ENCODE measurements around the gene PAX1.

The PAX1 gene

GRCh38 chr20:21705575-21706260, at the start of gene PAX1:
TSS of gene PAX1 (plus strand) at chr20:21705664. CDS start at chr20:21705713, 49 bp downstream.
- no peak for DNase-seq

- DNase-seq, result no peak
These were observed 49.0 kb upstream of the PAX1 start for GRCh38 chr20:21656308-21657067.

- DNase-seq, result no peak
These were observed 43.9 kb upstream of the PAX1 start for GRCh38 chr20:21661488-21662055.

GRCh38 chr20:21663465-21663864, 42.0 kb upstream of the PAX1 start:
- no peak for DNase-seq

- DNase-seq, result no peak
These were observed 39.6 kb upstream of the PAX1 start for GRCh38 chr20:21665687-21666446.

- DNase-seq, result no peak
These were observed 35.3 kb upstream of the PAX1 start for GRCh38 chr20:21670126-21670525.

GRCh38 chr20:21670981-21671380, 34.5 kb upstream of the PAX1 start:
- DNase-seq, result no peak

- no peak for DNase-seq
These were observed 28.2 kb upstream of the PAX1 start for GRCh38 chr20:21677261-21677660.

- no peak for DNase-seq
These were observed 27.7 kb upstream of the PAX1 start for GRCh38 chr20:21677781-21678180.

GRCh38 chr20:21681234-21681921, 24.1 kb upstream of the PAX1 start:
- no peak for DNase-seq

GRCh38 chr20:21681922-21682318, 23.5 kb upstream of the PAX1 start:
- no peak for DNase-seq

GRCh38 chr20:21682521-21682954, 22.9 kb upstream of the PAX1 start:
- no peak for DNase-seq

GRCh38 chr20:21684671-21685070, 20.8 kb upstream of the PAX1 start:
- DNase-seq, result no peak

- DNase-seq, result no peak
These were observed 19.5 kb upstream of the PAX1 start for GRCh38 chr20:21685981-21686380.

GRCh38 chr20:21693322-21693721, 12.1 kb upstream of the PAX1 start:
- DNase-seq, result no peak

- DNase-seq, result no peak
These were observed 6.8 kb upstream of the PAX1 start for GRCh38 chr20:21698494-21699215.

- no peak for DNase-seq
These were observed 6.3 kb upstream of the PAX1 start for GRCh38 chr20:21699216-21699508.

GRCh38 chr20:21701171-21701876, 4.1 kb upstream of the PAX1 start:
- DNase-seq, result no peak

- DNase-seq, result no peak
These were observed 3.4 kb upstream of the PAX1 start for GRCh38 chr20:21702016-21702415.

GRCh38 chr20:21702553-21703470, 2.7 kb upstream of the PAX1 start:
- DNase-seq, result no peak
